Measurements from ENCODE around the gene NKD2.

NKD2 gene

GRCh38 chr5:1006656-1007071, 1.9 kb upstream of the NKD2 start:
- no peaks in the 10 kb centered on the region for H3K9me3 Mint-ChIP-seq
- peaks cover 5 to 14% of the 10 kb centered on the region in 2 donors for H3K4me1 Mint-ChIP-seq (ENCODE audit: low read depth in 2 of 2)
- ATAC-seq (replicated peaks): no peak
- peaks cover 4% of the 10 kb centered on the region for H3K36me3 Mint-ChIP-seq (ENCODE audit: insufficient read depth)
- peaks cover 55 to 78% of the 10 kb centered on the region in 2 donors for H3K27me3 Mint-ChIP-seq
- H3K4me3 Mint-ChIP-seq: peak overlapping the region in 1 of 2 donors; percentile 77
- no peak for DNase-seq
- H3K27ac Mint-ChIP-seq: no peak overlapping the region

DNA sequence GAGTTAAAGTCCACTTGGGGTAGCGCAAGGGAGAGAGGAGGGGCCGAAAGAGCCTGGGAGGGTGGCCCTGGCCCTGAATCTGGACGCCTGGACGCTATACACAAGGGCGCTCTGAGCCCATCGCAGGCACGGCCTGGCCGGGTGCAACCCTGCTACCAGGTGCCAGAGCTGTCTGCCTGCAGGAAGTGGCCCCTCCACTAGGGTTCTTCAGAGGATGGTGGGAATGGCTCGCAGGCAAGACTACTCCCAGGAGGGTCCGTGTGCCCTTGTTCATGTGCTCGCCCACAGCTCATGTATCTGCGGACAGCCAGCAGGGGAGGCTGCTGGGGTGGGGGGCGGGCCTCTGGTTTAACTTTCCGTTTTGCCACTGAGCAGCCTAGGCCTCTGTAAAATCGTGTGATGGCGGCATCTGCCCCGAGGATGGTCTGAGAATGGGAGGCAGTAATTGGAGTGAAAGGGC, 1.4 kb upstream of the NKD2 start:
- no peak for DNase-seq
- Mint-ChIP-seq H3K4me1 (ENCODE audit: low read depth in 2 of 2) (peaks cover 5 to 14% of the 10 kb centered on the region in 2 donors), H3K27me3 (peaks cover 52 to 77% of the 10 kb centered on the region in 2 donors), H3K36me3 (ENCODE audit: insufficient read depth) (peaks cover 4% of the 10 kb centered on the region), H3K9me3 (no peaks in the 10 kb centered on the region), H3K27ac (no peak overlapping the region), H3K4me3 (peak overlapping the region; percentile 77 to 79)
- ATAC-seq (replicated peaks): no peak

DNA sequence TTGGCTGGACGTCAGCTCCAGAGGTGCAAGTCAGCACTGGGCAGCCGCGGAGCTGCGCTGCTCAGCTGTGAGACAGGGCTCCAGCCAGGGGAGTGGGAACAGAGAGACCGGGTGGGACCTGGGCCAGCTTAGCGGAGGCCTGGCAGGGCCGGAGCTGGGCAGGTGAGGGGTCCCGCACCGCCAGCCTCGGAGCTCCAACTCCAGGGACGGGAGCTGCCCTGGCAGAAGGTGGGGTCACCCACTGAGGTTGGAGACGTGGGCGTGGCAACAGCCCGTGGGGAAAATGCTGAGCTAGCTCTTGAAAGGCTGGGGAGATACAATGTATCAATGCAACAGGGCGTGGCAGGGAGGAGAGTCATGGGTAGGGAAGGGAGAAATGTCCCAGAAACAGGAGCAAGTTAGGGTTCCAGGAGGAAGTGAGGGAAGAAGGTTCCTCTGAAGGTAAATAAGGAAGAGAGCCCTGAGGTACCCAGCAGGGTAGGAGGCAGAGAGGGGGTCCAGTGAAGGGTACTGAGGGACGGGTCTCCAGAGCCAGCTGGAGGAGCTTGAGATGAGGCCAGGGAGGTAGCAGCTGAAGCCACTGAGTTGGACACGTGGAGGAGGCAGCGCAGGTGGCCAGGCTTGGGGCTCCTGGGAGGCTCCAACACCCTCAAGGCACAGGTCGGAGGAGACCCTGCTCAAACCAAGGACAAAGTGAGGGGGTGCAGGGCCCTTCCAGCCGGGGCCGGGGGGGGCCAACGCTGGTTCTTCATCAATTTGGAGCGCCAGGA, 736 bp upstream of the NKD2 start:
- Mint-ChIP-seq H3K27me3 (peaks cover 51 to 77% of the 10 kb centered on the region in 2 donors), H3K4me1 (ENCODE audit: low read depth in 2 of 2) (peaks cover 5 to 14% of the 10 kb centered on the region in 2 donors), H3K36me3 (ENCODE audit: insufficient read depth) (peaks cover 4% of the 10 kb centered on the region), H3K9me3 (no peaks in the 10 kb centered on the region), H3K4me3 (peak overlapping the region; percentile 77 to 79), H3K27ac (no peak overlapping the region)
- ATAC-seq (replicated peaks) (no peak), DNase-seq (no peak)

- ATAC-seq (replicated peaks) (no peak), DNase-seq (no peak)
- H3K9me3 Mint-ChIP-seq: no peaks in the 10 kb centered on the region
- H3K27ac Mint-ChIP-seq: no peak overlapping the region
- peaks cover 51 to 70% of the 10 kb centered on the region in 2 donors for H3K27me3 Mint-ChIP-seq
- peaks cover 5 to 6% of the 10 kb centered on the region in 2 donors for H3K4me1 Mint-ChIP-seq (ENCODE audit: low read depth in 2 of 2)
- H3K36me3 Mint-ChIP-seq (ENCODE audit: insufficient read depth): peaks cover 4% of the 10 kb centered on the region
- peak overlapping the region; percentile 33 to 35 for H3K4me3 Mint-ChIP-seq
These were observed 968 bp downstream of the NKD2 start for GRCh38 chr5:1009359-1010180.

GRCh38 chr5:1010181-1010510, 1.5 kb downstream of the NKD2 start:
- H3K4me3 Mint-ChIP-seq: peak overlapping the region in 1 of 2 donors; percentile 33
- H3K9me3 Mint-ChIP-seq: no peaks in the 10 kb centered on the region
- no peak for DNase-seq
- peaks cover 4% of the 10 kb centered on the region for H3K36me3 Mint-ChIP-seq (ENCODE audit: insufficient read depth)
- ATAC-seq (replicated peaks): no peak
- no peak overlapping the region for H3K27ac Mint-ChIP-seq
- peaks cover 5 to 6% of the 10 kb centered on the region in 2 donors for H3K4me1 Mint-ChIP-seq (ENCODE audit: low read depth in 2 of 2)
- peaks cover 51 to 70% of the 10 kb centered on the region in 2 donors for H3K27me3 Mint-ChIP-seq

DNA sequence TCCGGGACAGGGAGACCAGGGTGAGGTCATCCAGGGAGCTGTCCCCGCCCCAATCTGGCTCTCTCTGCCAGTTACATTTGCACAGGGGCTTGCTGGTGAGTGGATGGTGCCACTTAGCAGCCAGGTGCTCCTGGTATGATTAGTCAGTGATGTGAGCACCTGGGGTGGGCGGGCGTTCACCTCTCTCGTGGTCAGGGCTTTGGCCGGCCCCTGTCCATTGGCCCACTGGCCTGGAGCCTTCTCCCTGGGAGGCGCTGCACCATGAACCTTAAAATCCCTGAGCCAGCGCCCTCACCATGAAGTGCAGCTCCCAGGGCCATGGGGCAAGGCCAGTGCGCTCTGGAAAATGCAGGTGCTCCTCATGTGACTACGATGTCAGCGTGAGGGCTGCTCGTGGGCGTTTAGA, 2.0 kb downstream of the NKD2 start:
- Mint-ChIP-seq H3K27me3 (peaks cover 48 to 67% of the 10 kb centered on the region in 2 donors), H3K4me3 (peak overlapping the region in 1 of 2 donors; percentile 27), H3K9me3 (no peaks in the 10 kb centered on the region), H3K36me3 (ENCODE audit: insufficient read depth) (peaks cover 4% of the 10 kb centered on the region), H3K4me1 (ENCODE audit: low read depth in 2 of 2) (peaks cover 5 to 6% of the 10 kb centered on the region in 2 donors), H3K27ac (no peak overlapping the region)
- DNase-seq (no peak), ATAC-seq (replicated peaks) (no peak)

DNA sequence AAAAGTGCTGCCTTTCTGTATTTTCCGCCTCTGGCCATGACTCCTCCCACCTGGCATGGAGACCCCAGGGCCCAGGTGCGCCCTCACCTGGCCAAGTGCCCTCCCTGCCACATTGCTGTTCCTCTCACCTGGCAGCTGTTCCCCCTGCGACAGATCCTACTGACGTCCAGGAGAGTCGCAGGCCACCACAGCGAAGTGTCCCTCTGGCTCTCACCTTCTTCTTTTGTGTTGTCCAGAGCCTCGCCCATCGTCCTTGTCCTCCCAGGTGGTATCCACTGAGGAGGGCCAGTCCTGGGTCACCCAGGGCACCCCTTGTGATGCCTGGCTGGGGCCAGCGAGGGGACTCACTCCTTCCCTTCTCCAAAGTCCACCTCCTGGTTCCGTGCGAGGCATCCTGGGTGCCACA, 2.6 kb downstream of the NKD2 start:
- Mint-ChIP-seq H3K4me1 (ENCODE audit: low read depth in 2 of 2) (peaks cover 2 to 6% of the 10 kb centered on the region in 2 donors), H3K27me3 (peaks cover 42 to 61% of the 10 kb centered on the region in 2 donors), H3K9me3 (no peaks in the 10 kb centered on the region), H3K36me3 (ENCODE audit: insufficient read depth) (peaks cover 4% of the 10 kb centered on the region), H3K4me3 (no peak overlapping the region), H3K27ac (no peak overlapping the region)
- ATAC-seq (replicated peaks) (no peak), DNase-seq (no peak)

GRCh38 chr5:1011741-1012312, 3.2 kb downstream of the NKD2 start:
- Mint-ChIP-seq H3K4me1 (ENCODE audit: low read depth in 2 of 2) (peaks cover under 1 to 6% of the 10 kb centered on the region in 2 donors), H3K27ac (no peak overlapping the region), H3K9me3 (no peaks in the 10 kb centered on the region), H3K27me3 (peaks cover 36 to 55% of the 10 kb centered on the region in 2 donors), H3K36me3 (ENCODE audit: insufficient read depth) (peaks cover 4% of the 10 kb centered on the region), H3K4me3 (no peak overlapping the region)
- ATAC-seq (replicated peaks) (no peak), DNase-seq (no peak)

- DNase-seq (no peak), ATAC-seq (replicated peaks) (no peak)
- Mint-ChIP-seq H3K4me1 (ENCODE audit: low read depth in 2 of 2) (peaks cover 0 to 6% of the 10 kb centered on the region in 2 donors), H3K27ac (no peak overlapping the region), H3K9me3 (no peaks in the 10 kb centered on the region), H3K36me3 (ENCODE audit: insufficient read depth) (peaks cover 4% of the 10 kb centered on the region), H3K27me3 (peaks cover 30 to 50% of the 10 kb centered on the region in 2 donors), H3K4me3 (no peak overlapping the region)
These were observed 3.8 kb downstream of the NKD2 start for GRCh38 chr5:1012313-1012841.

- DNase-seq (no peak), ATAC-seq (replicated peaks) (no peak)
- H3K27me3 Mint-ChIP-seq: peaks cover 25 to 45% of the 10 kb centered on the region in 2 donors
- peaks cover 4% of the 10 kb centered on the region for H3K36me3 Mint-ChIP-seq (ENCODE audit: insufficient read depth)
- H3K4me1 Mint-ChIP-seq (ENCODE audit: low read depth in 2 of 2): peaks cover 0 to 4% of the 10 kb centered on the region in 2 donors
- H3K27ac Mint-ChIP-seq: no peak overlapping the region
- H3K9me3 Mint-ChIP-seq: no peaks in the 10 kb centered on the region
- H3K4me3 Mint-ChIP-seq: no peak overlapping the region
These were observed 4.3 kb downstream of the NKD2 start for GRCh38 chr5:1012900-1013237.

DNA sequence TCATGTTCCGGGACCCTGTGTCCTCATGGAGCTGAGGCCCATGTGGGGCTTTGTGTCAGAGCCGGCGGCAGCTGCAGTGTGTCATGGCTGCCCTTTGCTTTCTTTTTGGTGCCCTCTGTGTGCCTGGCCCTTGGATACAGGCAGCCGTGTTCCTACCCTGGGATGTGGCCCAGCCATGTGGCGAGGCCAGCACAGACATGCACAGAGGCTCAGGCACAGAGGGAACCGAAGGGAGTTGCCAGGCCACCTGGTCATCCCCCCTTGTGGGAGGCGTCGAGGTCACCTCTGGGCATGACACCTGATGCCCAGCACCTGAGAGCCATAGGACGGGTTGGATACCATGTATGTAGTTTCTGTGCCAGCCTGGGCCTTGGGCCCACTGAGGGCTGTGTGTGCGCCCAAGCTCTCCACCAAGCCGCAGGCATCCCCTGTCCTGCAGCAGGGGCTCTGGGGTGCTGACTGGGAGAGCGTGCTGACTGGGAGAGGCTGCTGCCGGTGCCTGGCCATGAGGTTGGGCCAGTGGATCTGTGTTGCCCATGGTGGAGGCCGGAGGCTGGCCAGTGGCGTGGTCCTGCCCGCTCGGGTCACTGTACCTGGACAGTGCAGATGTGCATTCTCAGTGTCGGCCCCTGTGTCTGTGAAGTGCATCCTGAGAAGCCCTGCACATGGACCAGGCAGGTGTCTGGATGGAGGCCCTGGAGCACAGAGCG, 4.8 kb downstream of the NKD2 start:
- Mint-ChIP-seq H3K9me3 (no peaks in the 10 kb centered on the region), H3K27me3 (peaks cover 22 to 40% of the 10 kb centered on the region in 2 donors), H3K27ac (no peak overlapping the region), H3K36me3 (ENCODE audit: insufficient read depth) (peaks cover 4% of the 10 kb centered on the region), H3K4me1 (ENCODE audit: low read depth in 2 of 2) (peaks cover 0 to 2% of the 10 kb centered on the region in 2 donors), H3K4me3 (no peak overlapping the region)
- ATAC-seq (replicated peaks) (no peak), DNase-seq (no peak)

- no peak overlapping the region for H3K4me3 Mint-ChIP-seq
- H3K27me3 Mint-ChIP-seq: peaks cover 22 to 40% of the 10 kb centered on the region in 2 donors
- H3K36me3 Mint-ChIP-seq (ENCODE audit: insufficient read depth): peaks cover 4% of the 10 kb centered on the region
- DNase-seq (no peak), ATAC-seq (replicated peaks) (no peak)
- no peaks in the 10 kb centered on the region for H3K9me3 Mint-ChIP-seq
- peaks cover 0 to 2% of the 10 kb centered on the region in 2 donors for H3K4me1 Mint-ChIP-seq (ENCODE audit: low read depth in 2 of 2)
- no peak overlapping the region for H3K27ac Mint-ChIP-seq
These were observed 5.3 kb downstream of the NKD2 start for GRCh38 chr5:1013948-1014301.

DNA sequence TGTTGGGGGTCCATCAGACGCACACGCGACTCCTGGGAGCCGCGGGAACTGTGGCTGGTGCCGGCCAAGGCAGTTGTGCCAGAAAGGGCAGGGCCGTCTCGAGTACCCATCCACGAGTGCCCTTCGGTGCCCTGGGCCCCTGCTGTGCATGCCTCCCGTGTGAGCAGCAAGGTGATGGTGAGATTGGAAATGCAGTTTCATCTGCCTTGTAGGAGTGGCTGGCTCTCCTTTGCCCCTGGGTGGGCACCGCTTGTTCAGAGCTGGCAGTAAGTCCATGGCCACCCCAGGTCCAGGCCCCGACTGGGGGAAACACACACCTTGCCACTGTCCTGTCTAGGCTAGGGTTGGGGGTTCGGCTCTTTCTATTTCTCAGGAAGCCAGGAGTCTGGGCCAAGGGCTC, 5.7 kb downstream of the NKD2 start:
- ATAC-seq (replicated peaks) (no peak), DNase-seq (no peak)
- Mint-ChIP-seq H3K27me3 (peaks cover 22 to 37% of the 10 kb centered on the region in 2 donors), H3K4me3 (no peak overlapping the region), H3K9me3 (no peaks in the 10 kb centered on the region), H3K36me3 (ENCODE audit: insufficient read depth) (peaks cover 4% of the 10 kb centered on the region), H3K4me1 (ENCODE audit: low read depth in 2 of 2) (peaks cover 0 to 2% of the 10 kb centered on the region in 2 donors), H3K27ac (no peak overlapping the region)

Data from effector memory CD8-positive, alpha-beta T cell (primary cell).